GM21367 (cell line): Measurements from ENCODE around the gene NEURL2.
A peak's percentile ranks its signal among the peaks of the same experiment; 100 is the strongest.

Source experiments
- ATAC-seq: cut with Tn5 transposase; IDR thresholded peaks from one replicate; pipeline ENCODE4 v1.9.1; 2021; ENCODE audit not compliant: unreplicated experiment

NEURL2 gene

DNA sequence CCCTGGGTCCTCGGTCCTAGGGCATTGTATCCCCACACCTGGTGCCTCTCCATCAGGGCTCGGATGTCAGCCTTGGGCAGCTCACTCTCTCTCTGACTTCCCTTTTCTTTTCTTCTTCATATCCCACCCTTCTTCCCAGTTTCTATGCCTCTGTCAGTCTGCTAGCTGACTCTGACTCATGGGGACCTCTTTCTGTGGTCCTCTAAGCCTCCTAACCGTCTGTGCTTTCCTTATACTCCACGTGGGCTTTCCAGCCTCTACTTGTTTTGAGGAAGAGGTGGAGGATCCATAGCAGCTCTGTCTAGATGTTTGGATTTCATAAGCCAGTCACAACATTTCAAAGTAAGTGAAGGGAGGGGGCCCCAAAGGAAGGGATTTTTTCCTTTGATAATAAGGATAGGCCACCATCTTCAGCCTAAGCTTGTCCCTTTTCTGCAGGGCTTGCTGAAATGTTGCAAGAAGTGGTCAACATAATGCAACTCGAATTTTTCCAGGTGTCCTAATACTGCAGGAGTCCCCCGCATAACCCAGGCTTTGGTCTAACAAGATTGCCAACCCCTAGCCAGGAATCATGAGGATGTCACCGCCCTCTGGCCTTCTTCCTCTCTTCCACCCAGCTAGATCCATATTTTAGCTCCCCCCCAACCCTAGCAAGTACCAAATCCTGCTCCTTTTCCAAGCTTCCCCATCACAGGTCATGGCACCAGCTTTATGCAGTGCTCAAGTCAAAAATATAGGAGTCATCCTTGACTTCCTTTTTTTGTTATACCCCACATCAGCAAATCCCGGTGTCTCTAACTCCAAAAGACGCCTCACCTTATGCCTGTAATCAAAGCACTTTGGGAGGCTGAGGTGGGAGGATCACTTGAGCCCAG lies 29.7 kb upstream of the NEURL2 start:
- no peak for ATAC-seq

GRCh38 chr20:45919542-45920399 lies 28.8 kb upstream of the NEURL2 start:
- no peak for ATAC-seq

DNA sequence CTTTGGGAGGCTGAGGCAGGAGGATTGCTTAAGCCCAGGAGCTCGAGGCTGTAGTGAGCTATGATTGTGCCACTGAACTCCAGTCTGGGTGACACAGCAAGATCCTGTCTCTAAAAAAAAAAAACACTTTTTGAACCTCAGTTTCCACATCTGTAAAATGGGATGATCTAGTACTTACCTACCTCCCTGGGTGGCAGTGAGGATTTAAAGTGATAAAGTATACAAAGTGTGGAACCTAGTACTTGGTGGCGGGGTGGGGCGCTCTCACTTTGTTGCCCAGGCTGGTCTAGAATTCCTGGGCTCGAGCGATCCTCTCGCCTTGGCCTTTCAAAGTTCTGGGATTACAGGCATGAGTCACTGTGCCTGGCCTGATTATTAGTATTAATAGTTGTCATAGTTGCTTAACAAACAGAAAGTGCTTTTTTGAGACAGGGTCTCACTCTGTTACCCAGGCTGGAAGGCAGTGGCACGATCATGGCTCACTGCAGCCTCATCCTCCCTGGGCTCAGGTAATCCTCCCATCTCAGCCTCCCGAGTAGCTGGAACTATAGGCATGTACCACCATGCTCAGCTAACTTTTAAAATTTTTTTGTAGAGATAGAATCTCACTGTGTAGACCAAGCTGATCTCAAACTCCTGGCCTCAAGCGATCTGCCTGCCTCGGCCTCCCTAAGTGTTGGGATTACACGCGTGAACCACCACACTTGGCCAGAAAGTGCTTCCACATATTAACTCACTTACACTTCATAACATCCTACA lies 27.9 kb upstream of the NEURL2 start:
- no peak for ATAC-seq

DNA sequence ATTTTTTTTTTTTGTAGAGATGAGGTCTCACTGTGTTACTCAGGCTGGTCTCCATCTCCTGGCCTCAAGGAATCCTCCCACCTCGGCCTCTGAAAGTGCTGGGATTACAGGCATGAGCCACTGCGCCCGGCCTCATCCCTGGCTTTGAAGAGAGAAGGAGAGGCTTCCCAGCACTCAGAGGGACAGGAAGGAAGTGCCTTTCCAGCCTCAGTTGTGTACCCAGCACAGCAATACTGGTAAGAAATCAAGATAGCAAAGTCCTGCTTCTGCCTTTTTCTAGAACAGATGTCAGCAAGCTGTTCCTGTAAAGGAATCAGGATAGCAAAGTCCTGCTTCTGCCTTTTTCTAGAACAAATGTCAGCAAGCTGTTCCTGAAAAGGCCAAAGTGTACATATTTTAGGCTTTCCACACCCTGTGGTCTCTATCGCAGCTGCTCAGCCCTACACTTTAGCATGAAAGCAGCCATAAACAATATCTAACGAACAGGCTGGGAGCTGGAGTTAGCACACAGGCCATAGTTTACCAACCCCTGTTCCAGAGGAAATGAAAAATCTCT lies 27.3 kb upstream of the NEURL2 start:
- ATAC-seq, result no peak

GRCh38 chr20:45917790-45918141 lies 26.8 kb upstream of the NEURL2 start:
- no peak for ATAC-seq

- no peak for ATAC-seq
Observed at GRCh38 chr20:45913116-45913515, 22.1 kb upstream of the NEURL2 start.

DNA sequence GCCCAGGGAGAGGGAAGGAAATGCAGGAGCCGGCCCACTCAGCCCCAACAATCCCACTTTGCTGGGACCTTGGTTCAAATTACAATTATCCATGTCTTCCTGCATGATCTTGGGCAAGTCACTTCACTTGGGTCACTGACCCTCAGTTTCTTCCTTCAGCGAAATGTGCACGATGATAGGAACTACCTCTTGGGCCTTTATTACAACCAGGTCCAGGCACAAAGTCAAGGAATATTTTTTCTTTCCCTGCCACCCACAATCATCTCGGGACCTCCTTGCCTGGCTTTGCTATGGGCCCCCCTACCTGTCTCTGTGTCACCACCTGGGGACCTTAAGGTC lies 21.3 kb upstream of the NEURL2 start:
- no peak for ATAC-seq

DNA sequence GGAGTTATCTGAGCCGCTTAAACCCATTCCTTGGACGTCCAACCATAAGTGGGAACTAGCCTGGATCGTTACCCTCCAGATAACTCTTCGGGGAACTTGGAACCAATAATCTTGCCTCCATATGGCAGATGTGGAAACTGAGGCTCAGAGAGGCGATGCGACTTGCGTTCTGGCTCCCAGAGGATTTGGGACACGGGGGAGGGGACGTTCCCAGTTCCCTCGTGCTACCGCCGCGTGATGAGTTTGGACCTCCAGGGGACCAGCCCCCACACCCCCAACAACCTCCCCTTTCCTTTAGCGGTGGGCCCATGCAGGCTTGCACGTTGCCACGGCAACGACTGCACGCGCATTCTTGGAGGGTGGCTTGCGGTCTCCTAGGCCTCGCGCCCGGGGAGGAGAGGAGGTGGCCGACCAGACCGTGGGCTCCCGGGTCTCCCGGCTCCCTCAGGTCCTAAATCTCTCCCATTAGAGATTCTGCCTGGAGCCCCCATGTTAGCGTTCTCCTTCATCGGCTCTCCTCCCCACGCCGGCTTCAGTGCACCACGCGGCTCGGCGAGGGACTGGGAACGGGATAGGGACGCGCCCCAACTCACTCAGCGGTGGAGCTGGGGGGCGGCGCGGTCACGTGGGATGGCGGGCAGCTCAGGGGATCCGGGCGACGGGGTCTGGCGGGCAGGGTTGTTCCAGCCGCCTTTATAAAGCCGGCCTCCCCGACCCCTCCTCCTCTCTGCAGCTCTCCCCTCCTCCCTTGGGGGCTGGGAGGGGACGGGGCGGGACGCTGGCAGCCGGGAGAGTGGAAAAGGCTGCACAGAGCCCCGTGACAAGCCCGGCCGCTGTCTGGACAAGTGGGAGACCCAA lies 20.7 kb upstream of the NEURL2 start, which contains the start of gene PLTP:
PLTP (minus strand) TSS at position 670 of the 858 bp plus-strand sequence. CDS start 703 bp downstream, outside the sequence.
- no peak for ATAC-seq

GRCh38 chr20:45910670-45911485 lies 19.9 kb upstream of the NEURL2 start:
- peak; percentile 69 for ATAC-seq

GRCh38 chr20:45909817-45910669 lies 19.0 kb upstream of the NEURL2 start:
- ATAC-seq, result no peak

DNA sequence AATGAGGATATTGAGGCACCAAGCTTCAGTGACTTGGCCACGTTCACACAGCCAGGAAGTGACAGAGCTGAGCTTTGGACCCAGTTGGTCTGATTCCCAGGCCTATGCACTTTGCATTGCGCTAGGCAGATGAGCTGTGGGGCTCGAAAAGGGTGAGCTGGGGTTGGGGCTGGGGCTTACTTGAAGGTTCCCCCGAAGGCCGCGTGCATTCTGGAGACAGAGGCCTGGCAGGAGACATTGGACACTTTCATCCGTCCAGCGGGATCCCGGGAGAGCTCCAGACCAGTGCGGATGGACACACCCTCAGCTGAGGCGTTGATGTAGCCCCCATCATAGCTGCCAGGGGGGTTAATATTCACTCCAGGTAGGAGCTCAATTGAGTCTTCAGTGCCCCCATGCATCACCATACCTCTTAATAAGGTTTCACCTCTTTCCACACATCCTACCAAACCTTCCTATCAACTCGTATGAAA lies 18.4 kb upstream of the NEURL2 start:
- no peak for ATAC-seq

GRCh38 chr20:45908084-45908483 lies 17.1 kb upstream of the NEURL2 start:
- ATAC-seq, result no peak

GRCh38 chr20:45907219-45907948 lies 16.4 kb upstream of the NEURL2 start:
- ATAC-seq, result no peak

GRCh38 chr20:45905505-45906079 lies 14.6 kb upstream of the NEURL2 start:
- no peak for ATAC-seq

DNA sequence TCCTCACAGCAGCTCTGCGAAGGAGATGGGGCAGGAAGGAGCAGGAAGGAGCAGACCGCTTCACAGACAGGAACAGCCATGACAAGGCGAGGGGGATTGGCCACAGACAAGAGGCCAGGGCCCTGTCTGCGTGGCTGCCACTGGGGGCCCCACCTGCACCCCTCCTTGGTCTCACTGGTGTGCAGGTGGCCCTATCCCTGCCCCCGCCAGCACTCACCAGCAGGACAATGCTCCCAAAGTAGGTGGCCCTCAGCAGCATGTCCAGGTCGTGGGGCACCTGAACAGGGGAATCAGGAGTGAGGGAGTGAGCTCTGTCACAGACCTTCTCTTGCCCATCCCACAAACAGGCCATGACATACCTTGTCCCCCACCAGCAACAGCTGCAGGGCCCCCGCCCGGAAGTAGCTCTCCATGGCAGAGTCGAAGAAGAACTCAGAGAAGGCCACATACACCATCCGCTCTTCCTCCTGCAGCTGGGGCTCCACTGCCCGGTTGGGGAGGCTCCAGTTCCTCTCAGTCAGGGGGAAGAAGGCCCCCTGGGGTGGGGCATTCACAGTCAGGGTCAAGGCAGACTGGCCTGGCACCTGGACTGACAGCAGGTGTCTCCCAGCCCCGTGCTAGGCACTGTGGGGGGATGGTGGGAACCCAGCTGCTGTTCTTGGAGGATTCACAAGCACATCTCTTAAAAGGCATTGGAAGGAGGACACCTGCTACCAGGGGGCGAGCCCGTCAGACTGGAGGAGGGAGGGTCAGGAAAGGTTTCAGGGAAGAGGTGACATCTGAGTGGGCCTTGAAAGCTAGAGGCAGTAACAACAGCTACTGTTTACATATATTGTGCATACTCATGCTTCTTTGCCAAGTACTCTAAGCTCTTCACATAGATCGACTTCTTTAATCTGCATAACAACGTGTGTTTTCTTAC lies 13.8 kb upstream of the NEURL2 start:
- ATAC-seq, result no peak

DNA sequence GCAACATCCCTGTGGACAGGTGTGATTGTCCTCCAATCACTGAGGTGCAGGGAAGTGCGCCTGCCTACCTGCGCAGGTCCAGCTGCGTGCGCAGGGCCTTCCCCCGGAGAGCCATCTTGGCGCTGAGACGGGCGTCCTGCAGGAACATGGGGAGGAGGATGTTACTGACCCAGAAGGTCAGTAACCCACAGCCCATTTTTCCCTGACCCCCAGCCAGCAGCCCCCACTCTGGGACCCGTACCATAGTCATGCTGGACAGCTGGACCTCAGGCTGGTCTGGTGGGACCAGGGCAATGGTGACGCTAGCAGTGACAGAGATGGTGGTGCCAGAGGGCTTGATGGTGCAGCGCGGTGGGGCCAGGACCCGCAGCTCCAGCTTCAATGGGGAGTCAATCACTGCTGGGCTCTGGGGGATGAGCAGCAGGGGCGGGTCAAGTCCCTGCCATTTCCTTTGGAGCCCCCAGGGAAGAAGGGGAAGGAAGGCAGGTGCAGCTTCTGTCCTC lies 11.2 kb upstream of the NEURL2 start:
- ATAC-seq, result no peak
